Activated naive CD8-positive, alpha-beta T cell treated with anti-CD3 and anti-CD28 coated beads for 36 hours (primary cell): ENCODE data around the gene RFX5. TPM values are rescaled to one million over a fixed set of nuclear protein-coding genes. Genes with fewer than 3 reads are reported as not detected.
A peak's percentile ranks its signal among the peaks of the same experiment; 100 is the strongest.

Source experiments
- DNase-seq: peaks from one replicate; pipeline ENCODE4 v3.0.0; 2021
- H3K27ac Mint-ChIP-seq: one replicate; pipeline ENCODE4 v1.8.0; 2022; ENCODE audit warnings: mild to moderate bottlenecking, moderate library complexity, mixed read lengths
- H3K27me3 Mint-ChIP-seq: one replicate; pipeline ENCODE4 v1.8.0; 2022; ENCODE audit warnings: mild to moderate bottlenecking, mixed read lengths
- H3K36me3 Mint-ChIP-seq: one replicate; pipeline ENCODE4 v1.8.0; 2021; ENCODE audit warnings: mild to moderate bottlenecking, mixed read lengths
- H3K4me1 Mint-ChIP-seq: one replicate; pipeline ENCODE4 v1.8.0; 2021; ENCODE audit warnings: mixed read lengths
- H3K4me3 Mint-ChIP-seq: one replicate; pipeline ENCODE4 v1.8.0; 2022; ENCODE audit warnings: mild to moderate bottlenecking, moderate library complexity, mixed read lengths
- H3K9me3 Mint-ChIP-seq: one replicate; pipeline ENCODE4 v1.8.0; 2022; ENCODE audit warnings: mixed read lengths
- total RNA-seq, 2 experiments: library from RNA; stranded (reverse); gene quantifications; one replicate each; pipeline ENCODE4 v1.2.3, GENCODE V29; 2021

Gene RFX5
- total RNA-seq, 2 experiments from 2014 or later, result 55.2 to 58.6 TPM

- Mint-ChIP-seq H3K36me3 (peaks cover 27% of the 10 kb centered on the region), H3K9me3 (no peaks in the 10 kb centered on the region), H3K4me3 (no peak overlapping the region), H3K4me1 (peaks cover 54% of the 10 kb centered on the region), H3K27me3 (no peaks in the 10 kb centered on the region), H3K27ac (no peak overlapping the region)
- DNase-seq, result no peak
Observed at GRCh38 chr1:151314137-151314875, 32.7 kb downstream of the RFX5 start.

GRCh38 chr1:151313501-151313900 is 33.6 kb downstream of the RFX5 start:
- Mint-ChIP-seq H3K27me3 (no peaks in the 10 kb centered on the region), H3K4me3 (no peak overlapping the region), H3K4me1 (peaks cover 49% of the 10 kb centered on the region), H3K36me3 (peaks cover 25% of the 10 kb centered on the region), H3K27ac (peak overlapping the region; percentile 76), H3K9me3 (no peaks in the 10 kb centered on the region)
- no peak for DNase-seq

- DNase-seq, result no peak
- peaks cover 49% of the 10 kb centered on the region for H3K4me1 Mint-ChIP-seq
- H3K36me3 Mint-ChIP-seq, result peaks cover 25% of the 10 kb centered on the region
- no peaks in the 10 kb centered on the region for H3K9me3 Mint-ChIP-seq
- no peaks in the 10 kb centered on the region for H3K27me3 Mint-ChIP-seq
- peak overlapping the region; percentile 99 for H3K27ac Mint-ChIP-seq
- H3K4me3 Mint-ChIP-seq, result no peak overlapping the region
Observed at GRCh38 chr1:151312826-151313225, 34.2 kb downstream of the RFX5 start.

- H3K36me3 Mint-ChIP-seq, result peaks cover 22% of the 10 kb centered on the region
- peak overlapping the region; percentile 99 for H3K27ac Mint-ChIP-seq
- H3K9me3 Mint-ChIP-seq, result no peaks in the 10 kb centered on the region
- H3K4me3 Mint-ChIP-seq, result peak overlapping the region; percentile 55
- H3K27me3 Mint-ChIP-seq, result no peaks in the 10 kb centered on the region
- peaks cover 49% of the 10 kb centered on the region for H3K4me1 Mint-ChIP-seq
- DNase-seq, result no peak
Observed at GRCh38 chr1:151312411-151312810, 34.6 kb downstream of the RFX5 start.

- Mint-ChIP-seq H3K4me1 (peaks cover 49% of the 10 kb centered on the region), H3K9me3 (no peaks in the 10 kb centered on the region), H3K27ac (peak overlapping the region; percentile 99), H3K36me3 (peaks cover 22% of the 10 kb centered on the region), H3K27me3 (no peaks in the 10 kb centered on the region), H3K4me3 (peak overlapping the region; percentile 55)
- DNase-seq, result peak; percentile 81
Observed at GRCh38 chr1:151311589-151312331, 35.3 kb downstream of the RFX5 start.

GRCh38 chr1:151311011-151311410 is 36.0 kb downstream of the RFX5 start:
- peaks cover 45% of the 10 kb centered on the region for H3K4me1 Mint-ChIP-seq

GRCh38 chr1:151309811-151310323 is 37.2 kb downstream of the RFX5 start:
- no peak for DNase-seq
- H3K9me3 Mint-ChIP-seq, result no peaks in the 10 kb centered on the region
- H3K36me3 Mint-ChIP-seq, result peaks cover 16% of the 10 kb centered on the region
- no peak overlapping the region for H3K4me3 Mint-ChIP-seq
- H3K27me3 Mint-ChIP-seq, result no peaks in the 10 kb centered on the region
- H3K27ac Mint-ChIP-seq, result no peak overlapping the region
- peaks cover 40% of the 10 kb centered on the region for H3K4me1 Mint-ChIP-seq

More at GRCh38 chr1:151311011-151311410, 36.0 kb downstream of the RFX5 start:
- peaks cover 22% of the 10 kb centered on the region for H3K36me3 Mint-ChIP-seq
- no peaks in the 10 kb centered on the region for H3K9me3 Mint-ChIP-seq
- no peaks in the 10 kb centered on the region for H3K27me3 Mint-ChIP-seq
- peak overlapping the region; percentile 99 for H3K27ac Mint-ChIP-seq
- H3K4me3 Mint-ChIP-seq, result no peak overlapping the region
- no peak for DNase-seq

- no peak for DNase-seq
- Mint-ChIP-seq H3K36me3 (peaks cover 9% of the 10 kb centered on the region), H3K27ac (peak overlapping the region; percentile 17), H3K9me3 (no peaks in the 10 kb centered on the region), H3K4me1 (peaks cover 2% of the 10 kb centered on the region), H3K27me3 (no peaks in the 10 kb centered on the region), H3K4me3 (no peak overlapping the region)
Observed at GRCh38 chr1:151294742-151295462, 52.1 kb downstream of the RFX5 start.

- DNase-seq, result no peak
- Mint-ChIP-seq H3K27me3 (no peaks in the 10 kb centered on the region), H3K36me3 (peaks cover 19% of the 10 kb centered on the region), H3K4me3 (no peak overlapping the region), H3K4me1 (peaks cover 10% of the 10 kb centered on the region), H3K9me3 (no peaks in the 10 kb centered on the region), H3K27ac (peak overlapping the region; percentile 16)
Observed at GRCh38 chr1:151293093-151293492, 54.0 kb downstream of the RFX5 start.

GRCh38 chr1:151292207-151293030 is 54.6 kb downstream of the RFX5 start:
- DNase-seq, result no peak
- Mint-ChIP-seq H3K4me1 (peaks cover 10% of the 10 kb centered on the region), H3K27me3 (no peaks in the 10 kb centered on the region), H3K9me3 (no peaks in the 10 kb centered on the region), H3K4me3 (no peak overlapping the region), H3K27ac (peak overlapping the region; percentile 82), H3K36me3 (peaks cover 19% of the 10 kb centered on the region)

GRCh38 chr1:151290709-151291303 is 56.2 kb downstream of the RFX5 start:
- Mint-ChIP-seq H3K27ac (no peak overlapping the region), H3K36me3 (peaks cover 24% of the 10 kb centered on the region), H3K4me3 (no peak overlapping the region), H3K9me3 (no peaks in the 10 kb centered on the region), H3K4me1 (peaks cover 13% of the 10 kb centered on the region), H3K27me3 (no peaks in the 10 kb centered on the region)
- DNase-seq, result no peak
